Psoas muscle (tissue), 8 donors: Measurements from ENCODE around the gene DPY19L3. TPM values are rescaled to one million over a fixed set of nuclear protein-coding genes. Genes with fewer than 3 reads are reported as not detected.

Experiments used
- ATAC-seq, 4 donors: fragments of 200-7000 bp; cut with Tn5 transposase; one replicate each; pipeline ENCODE4 v1.9.1; 2020; ENCODE audit warnings: moderate library complexity in 3 of 4, mild to moderate bottlenecking in 2 of 4
- DNase-seq, 2 donors: peaks; one replicate each; pipeline ENCODE4 v3.0.0-alpha.2; 2020
- H3K27ac ChIP-seq: fragments of 200-600 bp; one replicate; pipeline ENCODE4 v1.8.0; 2022
- H3K27me3 ChIP-seq, 3 donors: fragments of 200-600 bp in 1 of 3; one replicate each; pipeline versions ENCODE4 v1.6.1 to v1.8.0; 2013 to 2022; ENCODE audit warnings: low read length in 2 of 3, mild to moderate bottlenecking in 2 of 3, moderate library complexity in 1 of 3; ENCODE audit not compliant: insufficient read depth in 3 of 3
- H3K36me3 ChIP-seq, 2 donors: fragments of 200-600 bp in 1 of 2; one replicate each; pipeline versions ENCODE4 v1.6.1 to v1.8.0; 2013 to 2022; ENCODE audit warnings: low read depth in 1 of 2, mild to moderate bottlenecking in 1 of 2, moderate library complexity in 1 of 2; ENCODE audit not compliant: insufficient read depth in 1 of 2
- H3K4me1 ChIP-seq: fragments of 200-600 bp; one replicate; pipeline ENCODE4 v1.8.0; 2022
- H3K4me3 ChIP-seq: fragments of 200-600 bp; one replicate; pipeline ENCODE4 v1.8.0; 2022; ENCODE audit warnings: mild to moderate bottlenecking
- H3K9me3 ChIP-seq: fragments of 200-600 bp; one replicate; pipeline ENCODE4 v1.8.0; 2022
- CTCF ChIP-seq: fragments of 200-600 bp; IDR thresholded peaks from one replicate; pipeline ENCODE4 v1.8.0; 2022; ENCODE audit warnings: antibody characterized with exemption
- WGBS, 3 donors: extraction: QIAGEN DNeasy Blood & Tissue Kit; methylation state at CpG; one replicate each; pipeline versions ENCODE4 v1.1.6 to v1.1.7; 2013; 5-methylcytosine and 5-hydroxymethylcytosine counted together
- intact Hi-C, 2 donors: fragments of 100-400 bp; cut with DNase I; formaldehyde crosslinking; loops; one replicate each; pipeline versions ENCODE4 v1.11.0 to v1.14.2; 2022
- polyA plus RNA-seq, 3 donors: library from polyadenylated mRNA; stranded (reverse); fragments of 200-250 nt; gene quantifications; one replicate each; pipeline ENCODE4 v1.2.3, GENCODE V29; 2013
- total RNA-seq, 4 donors: library from RNA; stranded (reverse); fragmentation: NEBNext Ultra II Directional in 2 of 4; extraction: Animal tissue kit (Norgen Biotek cat#: 25700) in 2 of 4; gene quantifications; one replicate each; pipeline versions ENCODE4 v1.2.1 to v1.2.4, GENCODE V29; 2021 to 2023
- donor health status: healthy with polysubstance abuse.
- donor health status: DM: no; HTN: no; CAD: no; lungs with moderate emphysema.
- donor health status: Bipolar disorder and iron deficiency.
- donor health status: healthy.
- donor health status: DM: yes; HTN: yes; CAD: no.
- donor health status: DM: no; HTN: no; CAD: no.
- donor health status: DM: no; HTN: no; CAD: no.
- donor health status: DM: yes; HTN: yes; CAD: no.

Gene DPY19L3
- total and polyA plus RNA-seq, 7 donors, result 1.6 to 4.8 (median 3.7) TPM

- no peak for ATAC-seq
- Histone ChIP-seq H3K36me3 (peaks cover 0 to 23% of the 10 kb centered on the region in 2 donors), H3K4me1 (no peaks in the 10 kb centered on the region), H3K9me3 (no peaks in the 10 kb centered on the region), H3K4me3 (no peak overlapping the region), H3K27me3 (no peaks in the 10 kb centered on the region), H3K27ac (no peak overlapping the region)
- no peak for DNase-seq
- TF ChIP-seq CTCF, result no peak
- intact Hi-C loops, result loop anchor here in 1 of 2 donors (5.0 kb wide), 1 partner anchor 296 kb away; no protein-coding TSS in a partner anchor
- whole genome bisulfite sequencing, 3 donors, result 92 to 95% (median 95%) methylated on average over 4 of the region's 4 CpGs
Observed at GRCh38 chr19:32476032-32476350, 70.4 kb downstream of the DPY19L3 start.

GRCh38 chr19:32480321-32480720 lies 74.8 kb downstream of the DPY19L3 start:
- H3K4me1 ChIP-seq, result no peaks in the 10 kb centered on the region
- ATAC-seq, result no peak
- no peak for DNase-seq
- no peak for TF ChIP-seq CTCF
- H3K27me3 ChIP-seq, result no peaks in the 10 kb centered on the region
- 93 to 95% (median 94%) methylated on average over 13 of the region's 13 CpGs for WGBS, 3 donors
- no peak overlapping the region for H3K4me3 ChIP-seq
- peaks cover 5 to 62% of the 10 kb centered on the region in 2 donors for H3K36me3 ChIP-seq
- intact Hi-C loops, result no loop called here
- no peaks in the 10 kb centered on the region for H3K9me3 ChIP-seq
- no peak overlapping the region for H3K27ac ChIP-seq

- Histone ChIP-seq H3K4me1 (no peaks in the 10 kb centered on the region), H3K4me3 (no peak overlapping the region), H3K36me3 (peaks cover 5 to 52% of the 10 kb centered on the region in 2 donors), H3K27me3 (no peaks in the 10 kb centered on the region), H3K9me3 (no peaks in the 10 kb centered on the region), H3K27ac (no peak overlapping the region)
- no peak for TF ChIP-seq CTCF
- 85 to 86% (median 86%) methylated on average over 4 of the region's 4 CpGs for WGBS, 3 donors
- intact Hi-C loops, result no loop called here
- ATAC-seq (no peak), DNase-seq (no peak)
Observed at GRCh38 chr19:32483574-32483973, 78.0 kb downstream of the DPY19L3 start.

- Histone ChIP-seq H3K27ac (no peak overlapping the region), H3K27me3 (no peaks in the 10 kb centered on the region), H3K4me3 (no peak overlapping the region), H3K36me3 (peaks cover 0 to 4% of the 10 kb centered on the region in 2 donors), H3K4me1 (no peaks in the 10 kb centered on the region), H3K9me3 (no peaks in the 10 kb centered on the region)
- intact Hi-C loops, result no loop called here
- no peak for TF ChIP-seq CTCF
- ATAC-seq (no peak), DNase-seq (no peak)
- 64 to 73% (median 69%) methylated on average over 2 of the region's 2 CpGs for WGBS, 3 donors
Observed at GRCh38 chr19:32489971-32490370, 84.4 kb downstream of the DPY19L3 start.

GRCh38 chr19:32497391-32497790 lies 91.8 kb downstream of the DPY19L3 start:
- H3K27me3 ChIP-seq, result no peaks in the 10 kb centered on the region
- no peak overlapping the region for H3K4me3 ChIP-seq
- no peak overlapping the region for H3K27ac ChIP-seq
- no peak for TF ChIP-seq CTCF
- no peaks in the 10 kb centered on the region for H3K36me3 ChIP-seq
- H3K4me1 ChIP-seq, result no peaks in the 10 kb centered on the region
- ATAC-seq (no peak), DNase-seq (no peak)
- intact Hi-C loops, result no loop called here
- no peaks in the 10 kb centered on the region for H3K9me3 ChIP-seq
- WGBS, 3 donors, result 82 to 86% (median 84%) methylated on average over 9 of the region's 9 CpGs
